HEK293 (cell line): ENCODE measurements around the gene TCTN1.

Experiments used
- CTCF ChIA-PET: fragments of 350-600 bp; formaldehyde crosslinking; extraction: SDS; loops from one replicate; lab custom pipeline; 2021; ENCODE audit warnings: antibody characterized with exemption; lab: Yijun Ruan, JAX
- POLR2A ChIA-PET: fragments of 300-600 bp; formaldehyde crosslinking; extraction: SDS; loops from one replicate; lab custom pipeline; 2020; ENCODE audit warnings: antibody characterized with exemption, inconsistent platforms; lab: Yijun Ruan, JAX
- H3K27ac ChIP-seq: fragments of 200-500 bp; sonication (Bioruptor generic); 2 replicates; pipeline ENCODE4 v1.5.1; 2014; ENCODE audit warnings: low read depth, low read length, control low read depth, inconsistent platforms; ENCODE audit errors: extremely low read depth
- H3K36me3 ChIP-seq, 2 experiments: fragments of 200-500 bp in 1 of 2; sonication (Bioruptor generic) in 1 of 2; 1 replicate in 1 of 2; 2 replicates in 1 of 2; pipeline ENCODE4 v1.5.1; 2014 to 2017; ENCODE audit warnings: inconsistent platforms in 2 of 2, low read length in 2 of 2; ENCODE audit not compliant: control insufficient read depth in 2 of 2, insufficient read depth in 1 of 2
- H3K4me1 ChIP-seq: fragments of 200-500 bp; sonication (Bioruptor generic); 2 replicates; pipeline ENCODE4 v1.5.1; 2014; ENCODE audit warnings: mild to moderate bottlenecking, low read length, inconsistent platforms; ENCODE audit not compliant: control insufficient read depth, insufficient read depth
- H3K4me3 ChIP-seq: 2 replicates; pipeline ENCODE4 v1.5.1; 2011; ENCODE audit warnings: low read depth, mild to moderate bottlenecking, control low read depth, low read length, moderate library complexity
- H3K9me3 ChIP-seq: fragments of 200-500 bp; sonication (Bioruptor generic); 2 replicates; pipeline ENCODE4 v1.5.1; 2014; ENCODE audit warnings: low read depth, low read length, inconsistent platforms; ENCODE audit not compliant: control insufficient read depth, insufficient read depth
- ATF2 ChIP-seq: fragments of 450-650 bp; formaldehyde crosslinking; IDR thresholded peaks from 2 replicates; pipeline ENCODE4 v1.5.1; 2016; ENCODE audit warnings: missing biosample characterization, missing genetic modification characterization, low read depth
- GLI4 ChIP-seq: fragments of 450-650 bp; formaldehyde crosslinking; IDR thresholded peaks from 2 replicates; pipeline ENCODE4 v1.5.1; 2016; ENCODE audit warnings: missing biosample characterization, missing genetic modification characterization
- HOXC10 ChIP-seq: sonication (generic); formaldehyde crosslinking; IDR thresholded peaks from 2 replicates; pipeline ENCODE4 v1.8.1; 2023; ENCODE audit warnings: mild to moderate bottlenecking, missing genetic modification reagents
- IKZF3 ChIP-seq: fragments of 450-650 bp; IDR thresholded peaks from 2 replicates; pipeline ENCODE4 v1.5.0; 2018; ENCODE audit warnings: missing biosample characterization, mild to moderate bottlenecking, missing genetic modification characterization, moderate library complexity
- KLF1 ChIP-seq: fragments of 450-650 bp; formaldehyde crosslinking; IDR thresholded peaks from 2 replicates; pipeline ENCODE4 v1.5.1; 2016; ENCODE audit warnings: missing biosample characterization, missing genetic modification characterization
- SCRT2 ChIP-seq: fragments of 450-650 bp; formaldehyde crosslinking; IDR thresholded peaks from 2 replicates; pipeline ENCODE4 v1.5.1; 2016; ENCODE audit warnings: missing biosample characterization, missing genetic modification characterization
- SP2 ChIP-seq: fragments of 450-650 bp; formaldehyde crosslinking; IDR thresholded peaks from 2 replicates; pipeline ENCODE4 v1.5.1; 2016; ENCODE audit warnings: missing biosample characterization, missing genetic modification characterization
- TCF7L2 ChIP-seq: IDR thresholded peaks from 2 replicates; pipeline ENCODE4 v1.6.1; 2011; ENCODE audit warnings: low read depth, mild to moderate bottlenecking, inconsistent platforms, low read length, moderate library complexity, borderline replicate concordance
- YY1 ChIP-seq: fragments of 450-650 bp; formaldehyde crosslinking; IDR thresholded peaks from 2 replicates; pipeline ENCODE4 v1.5.1; 2018; ENCODE audit warnings: missing biosample characterization, missing genetic modification characterization
- YY2 ChIP-seq: fragments of 450-650 bp; formaldehyde crosslinking; IDR thresholded peaks from 2 replicates; pipeline ENCODE4 v1.5.1; 2016; ENCODE audit warnings: missing biosample characterization, missing genetic modification characterization
- ZFP3 ChIP-seq: fragments of 450-650 bp; formaldehyde crosslinking; IDR thresholded peaks from 2 replicates; pipeline ENCODE4 v1.5.1; 2016; ENCODE audit warnings: low read depth, missing biosample characterization, missing genetic modification characterization
- ZFP37 ChIP-seq: fragments of 450-650 bp; formaldehyde crosslinking; IDR thresholded peaks from 2 replicates; pipeline ENCODE4 v1.5.1; 2016; ENCODE audit warnings: missing biosample characterization, missing genetic modification characterization
- ZNF10 ChIP-seq: fragments of 450-650 bp; formaldehyde crosslinking; IDR thresholded peaks from 2 replicates; pipeline ENCODE4 v1.5.1; 2017; ENCODE audit warnings: missing biosample characterization, missing genetic modification characterization
- ZNF114 ChIP-seq: fragments of 450-650 bp; formaldehyde crosslinking; IDR thresholded peaks from 2 replicates; pipeline ENCODE4 v1.5.0; 2017; ENCODE audit warnings: missing biosample characterization, missing genetic modification characterization
- ZNF148 ChIP-seq: fragments of 450-650 bp; formaldehyde crosslinking; IDR thresholded peaks from 2 replicates; pipeline ENCODE4 v1.5.0; 2017; ENCODE audit warnings: missing biosample characterization, missing genetic modification characterization, borderline replicate concordance
- ZNF174 ChIP-seq: fragments of 450-650 bp; formaldehyde crosslinking; IDR thresholded peaks from 2 replicates; pipeline ENCODE4 v1.5.0; 2017; ENCODE audit warnings: missing biosample characterization, mild to moderate bottlenecking, missing genetic modification characterization
- ZNF202 ChIP-seq: fragments of 450-650 bp; formaldehyde crosslinking; IDR thresholded peaks from 2 replicates; pipeline ENCODE4 v1.5.1; 2016; ENCODE audit warnings: missing biosample characterization, missing genetic modification characterization, borderline replicate concordance
- ZNF214 ChIP-seq: fragments of 450-650 bp; formaldehyde crosslinking; IDR thresholded peaks from 2 replicates; pipeline ENCODE4 v1.5.1; 2017; ENCODE audit warnings: missing biosample characterization, mild to moderate bottlenecking, missing genetic modification characterization, borderline replicate concordance
- ZNF341 ChIP-seq: fragments of 450-650 bp; formaldehyde crosslinking; IDR thresholded peaks from 2 replicates; pipeline ENCODE4; 2016; ENCODE audit warnings: low read depth, missing biosample characterization, missing genetic modification characterization
- ZNF416 ChIP-seq: fragments of 450-650 bp; formaldehyde crosslinking; IDR thresholded peaks from 2 replicates; pipeline ENCODE4 v1.5.1; 2016; ENCODE audit warnings: missing biosample characterization, missing genetic modification characterization
- ZNF426 ChIP-seq: fragments of 450-650 bp; formaldehyde crosslinking; IDR thresholded peaks from 2 replicates; pipeline ENCODE4 v1.5.1; 2017; ENCODE audit warnings: missing biosample characterization, missing genetic modification characterization, mild to moderate bottlenecking, inconsistent platforms, moderate library complexity
- ZNF530 ChIP-seq: fragments of 450-650 bp; formaldehyde crosslinking; IDR thresholded peaks from 2 replicates; pipeline ENCODE4 v1.5.1; 2016; ENCODE audit warnings: low read depth, missing biosample characterization, missing genetic modification characterization
- ZNF549 ChIP-seq: fragments of 450-650 bp; IDR thresholded peaks from 2 replicates; pipeline ENCODE4 v1.5.1; 2018; ENCODE audit warnings: missing biosample characterization, missing genetic modification characterization, mild to moderate bottlenecking, inconsistent platforms, moderate library complexity
- ZNF707 ChIP-seq: fragments of 450-650 bp; formaldehyde crosslinking; IDR thresholded peaks from 2 replicates; pipeline ENCODE4 v1.5.1; 2016; ENCODE audit warnings: missing biosample characterization, missing genetic modification characterization
- ZSCAN16 ChIP-seq: fragments of 450-650 bp; formaldehyde crosslinking; IDR thresholded peaks from 2 replicates; pipeline ENCODE4 v1.5.1; 2016; ENCODE audit warnings: missing biosample characterization, missing genetic modification characterization
- ZSCAN18 ChIP-seq: fragments of 450-650 bp; formaldehyde crosslinking; IDR thresholded peaks from 2 replicates; pipeline ENCODE4 v1.5.1; 2016; ENCODE audit warnings: missing biosample characterization, missing genetic modification characterization
- ZSCAN30 ChIP-seq: fragments of 450-650 bp; IDR thresholded peaks from 2 replicates; pipeline ENCODE4 v1.5.1; 2018; ENCODE audit warnings: missing biosample characterization, mild to moderate bottlenecking, missing genetic modification characterization, moderate library complexity
- ZSCAN4 ChIP-seq: fragments of 450-650 bp; formaldehyde crosslinking; IDR thresholded peaks from 2 replicates; pipeline ENCODE4 v1.5.1; 2017; ENCODE audit warnings: missing biosample characterization, missing genetic modification characterization
- TF ChIP-seq, protein P1 (sequence below): fragments of 450-650 bp; formaldehyde crosslinking; IDR thresholded peaks from 2 replicates; pipeline ENCODE4 v1.5.1; 2016; ENCODE audit warnings: missing biosample characterization, missing genetic modification characterization

The TCTN1 gene

DNA sequence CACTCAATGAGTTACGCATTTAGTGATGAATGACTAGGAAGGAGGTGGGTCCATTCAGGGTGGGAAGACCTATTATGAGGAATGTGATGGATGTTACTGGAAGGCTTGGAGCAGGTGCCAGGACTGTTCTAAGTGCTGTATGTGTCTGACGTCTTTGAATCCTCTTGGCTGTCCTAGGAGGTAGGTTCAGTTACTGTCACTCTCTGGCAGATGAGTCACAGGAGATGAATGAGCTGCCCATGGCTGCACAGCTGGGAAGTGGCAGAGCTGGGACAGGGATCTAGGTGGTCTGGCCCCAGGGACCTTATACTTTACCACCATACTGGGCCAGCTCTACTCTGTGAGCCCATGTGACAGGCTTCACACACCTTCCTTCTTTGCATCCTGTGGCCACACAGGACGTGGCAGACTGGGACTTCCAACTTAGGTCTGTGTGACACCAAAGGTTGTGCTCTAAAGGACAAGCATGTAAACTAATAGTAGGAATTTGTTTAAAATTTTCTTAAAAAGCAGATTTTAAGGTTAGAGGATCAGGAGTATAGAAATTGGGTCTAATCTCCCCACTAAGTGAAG, 24.0 kb downstream of the TCTN1 start:
- TF ChIP-seq ZNF214 (tag by site-specific recombination) (no peak), HOXC10 (CRISPR knock-in tag) (no peak), IKZF3 (tag by site-specific recombination) (no peak), ZNF341 (tag by site-specific recombination) (no peak), ZFP3 (tag by site-specific recombination) (no peak), YY2 (tag by site-specific recombination) (no peak), ZNF10 (tag by site-specific recombination) (no peak), ZNF549 (tag by site-specific recombination) (no peak), SCRT2 (tag by site-specific recombination) (no peak), ZNF530 (tag by site-specific recombination) (no peak), SP2 (tag by site-specific recombination) (no peak), ZNF202 (tag by site-specific recombination) (no peak), ATF2 (tag by site-specific recombination) (no peak), ZNF416 (tag by site-specific recombination) (no peak), ZSCAN30 (tag by site-specific recombination) (no peak), ZSCAN16 (tag by site-specific recombination) (no peak), ZNF426 (no peak), ZNF174 (tag by site-specific recombination) (no peak), ZNF148 (tag by site-specific recombination) (no peak), YY1 (tag by site-specific recombination) (no peak)
- POLR2A ChIA-PET: no interaction called here
- no peak overlapping the region for H3K27ac ChIP-seq
- 0 out of 2 replicates have a peak, but pooled peaks cover 3% of the 10 kb centered on the region for H3K4me1 ChIP-seq
- H3K9me3 ChIP-seq: no peaks in the 10 kb centered on the region
- no peak overlapping the region for H3K4me3 ChIP-seq
- CTCF ChIA-PET: no interaction called here
- peaks cover 4 to 55% of the 10 kb centered on the region in 2 experiments; a peak in 2 of 3 replicates for H3K36me3 ChIP-seq

- 0 out of 2 replicates have a peak, but pooled peaks cover 3% of the 10 kb centered on the region for H3K4me1 ChIP-seq
- ChIA-PET CTCF (no interaction called here), POLR2A (no interaction called here)
- H3K27ac ChIP-seq: no peak overlapping the region
- peaks cover 4 to 48% of the 10 kb centered on the region in 2 experiments; a peak in 2 of 3 replicates for H3K36me3 ChIP-seq
- H3K9me3 ChIP-seq: no peaks in the 10 kb centered on the region
- H3K4me3 ChIP-seq: no peak overlapping the region
- TF ChIP-seq ZSCAN4 (tag by site-specific recombination): no peak
- TF ChIP-seq ZSCAN18 (tag by site-specific recombination): no peak
- TF ChIP-seq, protein P1, sequence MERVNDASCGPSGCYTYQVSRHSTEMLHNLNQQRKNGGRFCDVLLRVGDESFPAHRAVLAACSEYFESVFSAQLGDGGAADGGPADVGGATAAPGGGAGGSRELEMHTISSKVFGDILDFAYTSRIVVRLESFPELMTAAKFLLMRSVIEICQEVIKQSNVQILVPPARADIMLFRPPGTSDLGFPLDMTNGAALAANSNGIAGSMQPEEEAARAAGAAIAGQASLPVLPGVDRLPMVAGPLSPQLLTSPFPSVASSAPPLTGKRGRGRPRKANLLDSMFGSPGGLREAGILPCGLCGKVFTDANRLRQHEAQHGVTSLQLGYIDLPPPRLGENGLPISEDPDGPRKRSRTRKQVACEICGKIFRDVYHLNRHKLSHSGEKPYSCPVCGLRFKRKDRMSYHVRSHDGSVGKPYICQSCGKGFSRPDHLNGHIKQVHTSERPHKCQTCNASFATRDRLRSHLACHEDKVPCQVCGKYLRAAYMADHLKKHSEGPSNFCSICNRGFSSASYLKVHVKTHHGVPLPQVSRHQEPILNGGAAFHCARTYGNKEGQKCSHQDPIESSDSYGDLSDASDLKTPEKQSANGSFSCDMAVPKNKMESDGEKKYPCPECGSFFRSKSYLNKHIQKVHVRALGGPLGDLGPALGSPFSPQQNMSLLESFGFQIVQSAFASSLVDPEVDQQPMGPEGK (tag by site-specific recombination): no peak
- no peak for TF ChIP-seq GLI4 (tag by site-specific recombination)
- TF ChIP-seq ZNF114 (tag by site-specific recombination): no peak
- no peak for TF ChIP-seq KLF1 (tag by site-specific recombination)
- TF ChIP-seq ZNF707 (tag by site-specific recombination): no peak
- no peak for TF ChIP-seq TCF7L2
- no peak for TF ChIP-seq ZFP37 (tag by site-specific recombination)
Observed at GRCh38 chr12:110638796-110639195, 24.9 kb downstream of the TCTN1 start.
